Skin epidermis (tissue), 12 donors: Measurements from ENCODE around the gene HOXC6.
"Not testable (repeated sequence)": the region's sequence is repeated elsewhere in the genome, so short reads cannot be mapped to it uniquely, and the experiment has no call there.

Experiments used
- H3K27ac ChIP-seq, 21 experiments: fragments of 200-600 bp; sonication (generic) in 11 of 21; one replicate each; pipeline ENCODE4 v1.5.0; 2020; ENCODE audit warnings: mild to moderate bottlenecking in 3 of 21, inconsistent platforms in 2 of 21, moderate library complexity in 2 of 21
- H3K4me3 ChIP-seq, 7 experiments: fragments of 200-600 bp; sonication (generic) in 2 of 7; one replicate each; pipeline ENCODE4 v1.5.0; 2020; ENCODE audit warnings: inconsistent platforms in 2 of 7, mild to moderate bottlenecking in 2 of 7, moderate library complexity in 1 of 7

The HOXC6 gene

DNA sequence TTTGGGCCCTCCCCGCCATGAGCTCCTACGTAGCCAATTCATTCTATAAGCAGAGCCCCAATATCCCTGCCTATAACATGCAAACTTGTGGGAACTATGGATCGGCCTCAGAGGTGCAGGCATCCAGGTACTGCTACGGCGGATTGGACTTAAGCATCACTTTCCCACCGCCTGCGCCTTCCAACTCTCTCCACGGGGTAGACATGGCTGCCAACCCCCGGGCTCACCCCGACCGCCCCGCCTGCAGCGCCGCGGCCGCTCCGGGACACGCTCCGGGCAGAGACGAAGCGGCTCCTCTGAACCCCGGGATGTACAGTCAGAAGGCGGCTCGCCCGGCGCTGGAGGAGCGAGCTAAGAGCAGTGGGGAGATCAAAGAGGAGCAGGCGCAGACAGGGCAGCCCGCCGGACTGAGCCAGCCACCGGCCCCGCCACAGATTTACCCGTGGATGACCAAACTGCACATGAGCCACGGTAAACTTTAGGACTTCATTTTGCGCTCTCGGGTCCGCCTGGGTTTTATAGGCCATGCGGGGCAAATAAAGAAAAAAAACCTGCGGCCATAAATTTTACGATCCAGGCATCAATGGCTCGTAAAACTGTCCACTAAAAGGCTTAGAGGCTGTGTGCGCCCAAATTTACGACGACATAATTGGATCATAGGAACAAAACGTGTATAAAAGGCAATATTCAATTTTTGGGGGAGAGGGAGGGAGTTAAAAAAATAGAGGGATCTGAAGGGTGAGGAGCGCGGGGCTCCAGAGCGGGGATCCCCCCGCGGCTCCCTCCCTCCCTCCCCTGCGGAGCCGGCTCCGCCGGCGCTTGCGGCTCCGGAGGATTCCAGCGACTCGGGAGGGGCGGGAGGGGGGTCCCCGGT lies 5.1 kb downstream of the HOXC6 start:
- Histone ChIP-seq H3K4me3 (peak overlapping the region; percentile 14 to 36 (median 30)), H3K27ac (peak overlapping the region in 7 of 21 experiments; percentile 1 to 82 (median 55))

DNA sequence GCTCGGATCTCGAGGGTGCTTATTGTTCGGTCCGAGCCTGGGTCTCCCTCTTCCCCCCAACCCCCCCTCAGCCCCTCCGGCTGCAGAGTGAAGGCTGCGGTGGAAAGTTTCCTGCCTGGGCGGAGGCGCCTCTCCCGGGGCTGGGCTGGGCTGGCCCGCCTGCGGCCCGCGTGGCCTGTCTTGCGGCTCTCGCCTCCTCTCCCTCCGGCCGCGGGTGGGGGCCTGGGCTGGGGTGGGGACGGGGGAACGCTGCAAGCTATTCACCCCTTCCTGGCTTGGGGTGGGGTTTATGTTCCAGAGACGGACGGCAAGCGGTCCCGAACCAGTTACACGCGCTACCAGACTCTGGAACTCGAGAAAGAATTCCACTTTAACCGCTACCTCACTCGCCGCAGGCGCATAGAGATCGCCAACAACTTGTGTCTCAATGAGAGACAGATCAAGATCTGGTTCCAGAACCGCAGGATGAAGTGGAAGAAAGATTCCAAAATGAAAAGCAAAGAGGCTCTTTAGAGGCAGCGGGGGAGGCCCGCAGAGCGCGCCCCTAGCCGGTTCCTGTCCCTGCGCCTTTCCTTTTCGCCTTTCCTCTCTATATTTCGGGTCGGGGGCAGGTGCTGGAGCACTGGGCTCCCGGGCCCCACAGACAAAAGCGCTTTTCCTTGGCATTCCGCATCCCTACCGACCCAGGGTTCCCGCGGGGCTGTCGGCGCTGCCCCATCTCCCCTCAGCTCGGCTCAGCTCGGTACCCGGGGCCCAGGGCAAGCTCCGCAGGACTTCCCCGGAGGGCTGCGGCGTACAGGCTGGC lies 5.9 kb downstream of the HOXC6 start:
- Histone ChIP-seq H3K4me3 (peak overlapping the region in 6 of 7 experiments; percentile 22 to 36 (median 32)), H3K27ac (peak overlapping the region in 7 of 21 experiments; percentile 1 to 82 (median 55))

DNA sequence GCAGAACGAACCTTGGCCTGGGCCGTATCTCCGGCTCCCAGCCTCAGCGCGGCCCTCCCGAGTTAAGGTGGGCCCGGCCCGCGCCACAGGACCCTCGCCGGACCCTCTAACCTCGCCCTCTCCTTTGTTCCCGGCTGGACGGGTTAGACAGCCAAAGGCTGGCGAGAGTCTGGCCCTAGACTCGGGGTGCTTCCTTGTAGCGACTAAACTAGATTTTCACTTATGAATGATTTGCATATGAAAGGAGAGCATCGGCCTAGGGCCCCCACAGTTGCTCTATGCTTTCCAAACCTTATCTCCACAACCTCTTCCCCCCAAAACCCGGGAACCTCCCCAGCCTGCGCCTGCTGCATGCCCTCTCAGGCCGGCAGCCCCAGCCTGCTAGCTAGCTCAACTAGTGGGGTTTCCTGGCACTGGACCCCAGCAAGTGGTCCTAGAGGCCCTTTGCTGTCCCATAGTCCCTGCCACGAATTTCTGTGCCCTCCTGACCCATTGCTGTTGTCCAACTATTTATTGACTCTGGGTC lies 6.6 kb downstream of the HOXC6 start:
- peak overlapping the region in 6 of 21 experiments; percentile 46 to 82 (median 56) for H3K27ac ChIP-seq
- peak overlapping the region in 1 of 7 experiments; percentile 30 for H3K4me3 ChIP-seq

DNA sequence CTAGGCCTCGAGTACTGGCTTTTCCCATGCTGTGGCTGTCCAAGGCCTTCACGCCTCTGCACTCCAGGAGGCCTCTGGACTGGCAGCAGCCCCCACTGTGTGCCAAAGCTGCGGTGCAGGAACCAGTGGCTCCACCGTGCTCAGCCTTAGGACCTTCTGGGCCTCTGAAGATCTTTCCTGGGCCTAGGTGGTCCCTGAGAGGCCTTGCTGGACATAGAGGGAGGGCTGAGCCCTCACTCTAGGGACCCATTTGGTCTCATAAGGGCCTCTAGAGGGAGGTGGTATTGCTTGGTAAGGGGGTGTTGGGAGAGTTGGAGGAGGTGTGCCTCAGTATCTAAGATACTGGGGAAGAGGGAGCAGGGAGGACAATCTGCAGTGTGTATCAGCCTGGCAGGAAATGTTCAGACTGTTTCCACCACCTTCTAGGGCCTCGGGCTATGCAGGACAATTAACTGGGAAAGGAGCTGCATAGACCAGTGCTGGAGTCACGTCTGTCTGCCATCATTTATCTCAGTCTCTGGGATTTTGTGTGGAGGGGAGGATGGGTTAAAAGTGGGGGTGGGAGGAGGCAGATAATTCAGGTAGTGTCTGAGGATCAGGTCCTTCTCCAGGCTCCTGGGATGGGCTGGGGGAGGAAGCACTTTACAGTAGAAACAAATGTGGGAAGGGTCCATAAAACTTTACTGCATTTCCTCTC lies 7.5 kb downstream of the HOXC6 start:
- no peak overlapping the region for H3K4me3 ChIP-seq
- H3K27ac ChIP-seq, result peak overlapping the region in 1 of 21 experiments; percentile 55

DNA sequence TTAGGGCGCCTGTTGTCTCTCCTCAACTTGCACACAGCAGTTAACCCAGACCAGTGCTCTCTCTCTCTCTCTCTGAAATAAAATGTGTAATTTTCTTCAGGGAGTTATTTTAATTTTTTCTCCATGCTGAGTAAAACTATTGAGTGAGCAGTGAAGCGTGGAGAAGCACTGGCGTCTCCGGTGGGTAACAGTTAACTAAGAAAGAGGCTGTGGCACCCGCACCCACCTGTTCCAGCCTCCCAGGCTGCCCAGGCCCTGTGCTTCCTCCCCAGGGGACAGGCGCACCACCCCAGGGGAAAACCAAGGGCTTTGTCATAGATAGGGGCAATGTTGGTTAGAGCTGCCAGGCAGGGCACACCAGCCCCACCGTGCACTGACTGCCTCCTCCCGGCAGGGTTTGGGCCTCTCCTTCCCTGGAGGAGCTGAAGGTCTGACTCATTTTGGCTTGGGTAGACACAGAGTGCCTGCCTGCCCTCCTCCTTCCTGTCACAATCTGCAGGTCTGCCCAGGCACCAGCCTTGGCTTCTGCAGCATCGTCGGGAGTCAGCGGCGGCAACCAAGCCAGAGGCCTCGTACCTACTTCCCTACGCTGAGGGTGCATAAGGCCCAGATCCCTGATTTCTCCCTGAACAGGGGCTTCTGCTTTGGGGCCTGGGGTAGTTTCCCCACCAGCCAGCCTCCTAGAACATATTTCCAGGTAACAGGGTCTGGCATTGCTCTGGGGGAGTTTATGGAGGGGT lies 8.6 kb downstream of the HOXC6 start:
- no peak overlapping the region for H3K4me3 ChIP-seq
- H3K27ac ChIP-seq, result peak overlapping the region in 2 of 21 experiments; percentile 14 to 81

DNA sequence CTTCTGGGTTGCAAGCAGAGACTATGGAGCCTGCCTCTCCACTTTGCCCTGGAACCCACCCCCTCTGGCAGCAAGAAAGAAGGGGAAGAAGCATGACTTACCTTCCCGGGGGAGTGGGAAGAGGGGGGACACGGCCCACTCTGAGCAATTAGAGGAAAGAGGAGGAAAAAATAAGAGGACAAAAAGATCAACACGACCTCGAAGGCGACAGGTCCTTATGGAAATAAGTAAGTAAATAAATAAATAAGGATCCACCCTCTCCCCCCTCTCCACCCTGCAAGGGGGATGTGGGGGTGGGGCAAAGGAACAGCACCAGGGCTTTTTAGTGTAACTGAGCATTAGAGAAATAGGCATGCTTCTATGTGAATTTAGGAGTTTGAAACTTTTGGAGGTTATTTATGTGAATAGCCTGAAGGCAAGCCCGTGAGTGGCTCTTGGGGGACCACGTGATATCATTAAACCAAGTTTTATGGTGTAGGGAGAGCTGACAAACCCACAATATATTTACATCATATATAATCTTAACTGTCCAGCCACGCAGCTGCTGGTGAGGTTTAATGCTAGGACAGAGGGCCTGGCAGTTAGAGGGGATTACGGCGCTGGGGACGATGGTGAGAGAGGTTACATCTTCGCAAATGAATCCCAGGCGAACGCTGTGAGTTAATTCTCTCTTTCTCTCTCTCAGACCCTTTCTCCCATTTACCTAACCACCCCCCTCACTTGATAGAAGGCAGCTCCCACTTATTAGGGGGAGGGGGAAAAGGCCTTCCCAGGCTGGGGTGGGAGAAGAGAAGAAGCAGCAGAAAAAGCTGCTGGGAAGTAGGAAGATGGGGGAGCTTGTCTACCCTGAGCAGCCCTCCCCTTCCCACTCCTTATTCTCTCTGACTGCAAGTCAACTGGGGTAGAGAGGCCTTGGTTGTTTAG lies 9.4 kb downstream of the HOXC6 start:
- Histone ChIP-seq H3K4me3 (no peak overlapping the region), H3K27ac (peak overlapping the region in 4 of 21 experiments; percentile 28 to 81 (median 57))

DNA sequence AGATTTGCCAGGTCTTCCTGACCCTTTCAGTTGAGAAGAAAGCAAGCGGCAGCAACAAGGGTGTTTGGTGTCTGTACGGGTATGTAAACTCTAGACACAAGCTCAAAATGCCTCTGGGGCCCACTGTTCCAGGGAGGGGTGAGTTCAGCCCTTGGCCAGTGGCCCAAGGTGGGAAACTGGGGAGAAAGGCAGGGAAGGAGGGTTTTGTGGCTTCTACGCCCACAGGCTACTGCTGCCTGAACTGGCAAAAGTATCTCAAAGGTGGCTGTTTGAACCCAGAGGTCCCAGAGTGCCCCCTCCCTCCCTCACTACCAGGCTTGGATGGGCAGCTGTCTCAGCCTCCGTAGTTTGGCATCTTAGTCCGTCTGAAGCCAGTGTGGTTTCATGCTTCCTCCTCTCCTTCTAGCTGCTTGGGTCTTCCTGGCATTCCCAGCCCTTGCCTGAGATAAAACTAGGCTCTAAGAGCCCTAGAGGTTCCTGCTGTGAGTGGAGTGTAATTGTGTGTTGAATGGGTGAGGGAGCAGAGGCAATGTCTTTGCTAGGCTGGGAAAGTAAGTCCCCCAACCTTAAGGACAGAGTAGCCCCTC lies 10.1 kb downstream of the HOXC6 start:
- H3K4me3 ChIP-seq, result no peak overlapping the region
- peak overlapping the region in 4 of 21 experiments; percentile 28 to 81 (median 57) for H3K27ac ChIP-seq

DNA sequence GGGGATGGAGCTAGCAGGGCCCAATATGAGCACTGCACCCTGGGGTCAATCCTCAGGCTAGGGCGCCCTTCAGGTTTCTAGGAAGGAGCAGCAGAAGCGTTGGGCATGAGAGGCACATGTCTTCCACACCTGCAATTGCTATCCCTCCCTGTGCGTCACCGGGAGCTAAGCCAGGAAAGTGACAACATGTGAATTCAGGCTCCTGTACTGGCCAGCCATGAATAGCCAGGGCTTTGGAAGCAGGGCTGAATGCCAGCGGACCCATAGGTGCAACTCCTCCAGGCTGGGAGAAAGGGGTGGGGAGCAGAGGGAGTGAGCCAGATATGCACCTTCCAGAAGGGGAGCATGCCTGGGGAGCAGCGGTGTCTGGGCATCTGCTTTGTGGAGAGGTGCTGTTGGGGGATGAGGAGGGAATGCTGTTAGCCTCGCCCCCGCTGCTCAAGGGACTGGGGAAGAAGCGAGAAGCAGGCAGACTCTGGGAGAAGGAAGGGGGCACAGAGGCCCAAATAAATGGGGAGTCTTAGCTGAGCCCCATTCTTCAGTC lies 10.7 kb downstream of the HOXC6 start:
- no peak overlapping the region for H3K4me3 ChIP-seq

DNA sequence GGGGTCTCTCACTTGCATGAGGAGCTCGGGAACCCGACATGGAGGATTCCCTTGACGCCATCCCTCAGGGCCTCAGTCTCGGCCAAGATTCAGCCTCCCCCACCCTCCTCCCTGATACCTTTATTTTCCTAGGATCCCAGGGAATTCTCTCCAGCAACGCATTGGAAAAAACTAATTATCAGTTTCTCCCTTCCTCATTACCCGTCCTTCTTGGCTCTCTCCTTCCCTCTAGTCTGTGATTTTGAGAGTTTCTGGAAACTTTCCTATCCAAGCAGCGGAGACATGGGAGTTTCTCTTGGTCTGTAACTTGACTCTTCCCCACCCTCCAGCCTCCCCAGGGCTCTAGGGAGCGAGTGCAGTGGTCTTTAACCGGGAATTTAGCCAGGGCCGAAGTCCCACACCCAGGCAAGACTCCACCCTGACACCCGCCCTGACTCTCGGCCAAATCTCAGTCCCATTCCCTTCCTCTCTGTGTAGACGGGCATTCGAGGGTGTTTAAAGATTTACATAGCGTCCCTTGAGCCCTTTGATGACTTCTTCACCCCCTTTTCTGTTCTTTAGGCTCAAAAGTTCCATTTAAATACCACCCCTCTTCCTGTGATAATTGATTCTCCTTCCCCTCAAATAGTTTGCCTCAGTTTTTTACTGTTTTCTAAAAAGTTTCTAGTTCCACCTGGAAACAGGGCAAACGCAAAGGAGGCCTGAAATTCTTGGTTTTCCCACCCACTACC lies 11.3 kb downstream of the HOXC6 start:
- Histone ChIP-seq H3K4me3 (no peak overlapping the region), H3K27ac (peak overlapping the region in 3 of 21 experiments; percentile 40 to 55 (median 50))

More for the DNA sequence above, 10.7 kb downstream of the HOXC6 start:
- peak overlapping the region in 5 of 21 experiments; percentile 28 to 81 (median 55) for H3K27ac ChIP-seq

- H3K27ac ChIP-seq, result peak overlapping the region in 2 of 21 experiments; percentile 40 to 55
- H3K4me3 ChIP-seq, result no peak overlapping the region
These were observed 11.9 kb downstream of the HOXC6 start for GRCh38 chr12:54040148-54040494.

GRCh38 chr12:54040648-54041047 lies 12.4 kb downstream of the HOXC6 start:
- no peak overlapping the region for H3K4me3 ChIP-seq
- H3K27ac ChIP-seq, result no peak overlapping the region

- no peak overlapping the region for H3K4me3 ChIP-seq
- no peak overlapping the region for H3K27ac ChIP-seq
These were observed 13.0 kb downstream of the HOXC6 start for GRCh38 chr12:54041097-54041690.

DNA sequence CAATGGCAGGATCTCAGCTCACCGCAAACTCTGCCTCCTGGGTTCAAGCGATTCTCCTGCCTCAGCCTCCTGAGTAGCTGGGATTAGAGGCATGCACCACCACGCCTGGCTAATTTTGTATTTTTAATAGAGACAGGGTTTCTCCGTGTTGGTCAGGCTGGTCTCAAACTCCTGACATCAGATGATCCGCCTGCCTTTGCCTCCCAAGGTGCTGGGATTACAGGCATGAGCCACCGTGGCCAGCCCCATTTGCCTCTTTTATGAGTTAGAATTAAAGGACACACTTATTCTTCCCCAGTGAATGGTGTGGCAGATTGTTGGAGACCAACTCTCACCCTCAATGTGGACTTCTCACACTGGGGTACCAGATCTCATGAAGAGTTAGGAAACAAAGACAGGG lies 13.8 kb downstream of the HOXC6 start:
- not testable (repeated sequence) for H3K4me3 ChIP-seq, H3K27ac ChIP-seq

- Histone ChIP-seq H3K27ac (peak overlapping the region in 1 of 21 experiments; percentile 21), H3K4me3 (no peak overlapping the region)
These were observed 15.0 kb downstream of the HOXC6 start for GRCh38 chr12:54042970-54043853.

DNA sequence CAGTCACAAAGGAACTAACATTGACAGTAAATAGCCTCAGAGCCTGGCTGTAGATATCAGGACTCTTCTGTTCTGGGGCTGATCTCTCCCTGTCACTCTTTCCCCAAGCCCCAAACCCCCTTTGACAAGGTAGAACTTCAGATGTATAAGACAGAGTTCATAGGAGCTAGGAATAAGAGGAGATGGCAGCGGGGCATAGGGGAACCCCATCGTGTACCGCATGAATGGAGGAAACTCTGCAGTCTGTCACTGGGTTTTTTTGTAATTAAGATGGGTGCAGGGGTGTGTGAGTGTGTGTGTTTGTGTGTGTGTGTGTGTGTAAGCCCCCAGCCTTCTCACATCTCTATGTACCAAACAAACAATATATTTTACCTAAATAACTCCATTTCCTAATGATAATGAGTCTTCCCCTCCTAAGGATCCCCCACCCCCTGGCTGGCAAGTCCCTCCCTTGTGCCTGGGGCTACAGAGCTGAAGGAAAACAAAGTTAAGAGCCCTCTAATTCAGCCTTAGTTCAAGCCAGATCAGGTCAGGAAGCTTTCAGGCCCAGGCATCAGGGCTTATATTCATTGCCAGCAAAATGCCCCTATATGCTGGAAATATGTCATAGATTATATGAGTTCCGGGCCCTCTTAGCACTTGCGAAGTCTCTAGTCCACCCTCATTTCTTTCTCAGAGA lies 16.3 kb downstream of the HOXC6 start:
- Histone ChIP-seq H3K4me3 (no peak overlapping the region), H3K27ac (no peak overlapping the region)
